HG02870 (cell line): ENCODE data around the gene KIF26A.

Source experiments
- ATAC-seq: cut with Tn5 transposase; IDR thresholded peaks from one replicate; pipeline ENCODE4 v1.9.1; 2021; ENCODE audit warnings: mild to moderate bottlenecking, moderate library complexity; ENCODE audit not compliant: unreplicated experiment

Gene KIF26A

GRCh38 chr14:104190396-104191000 lies 52.1 kb downstream of the KIF26A start:
- no peak for ATAC-seq

GRCh38 chr14:104191409-104191997 lies 53.1 kb downstream of the KIF26A start:
- no peak for ATAC-seq

- ATAC-seq = no peak
Observed at GRCh38 chr14:104192146-104192882, 53.9 kb downstream of the KIF26A start.

- no peak for ATAC-seq
Observed at GRCh38 chr14:104192883-104193245, 54.5 kb downstream of the KIF26A start.

- no peak for ATAC-seq
Observed at GRCh38 chr14:104194016-104194415, 55.6 kb downstream of the KIF26A start.

- no peak for ATAC-seq
Observed at GRCh38 chr14:104194716-104195115, 56.3 kb downstream of the KIF26A start.

GRCh38 chr14:104195361-104195760 lies 57.0 kb downstream of the KIF26A start:
- no peak for ATAC-seq

- no peak for ATAC-seq
Observed at GRCh38 chr14:104195878-104196277, 57.5 kb downstream of the KIF26A start.

GRCh38 chr14:104196461-104197140 lies 58.2 kb downstream of the KIF26A start:
- ATAC-seq = no peak

- ATAC-seq = no peak
Observed at GRCh38 chr14:104197449-104198247, 59.3 kb downstream of the KIF26A start.

GRCh38 chr14:104199266-104199895 lies 61.0 kb downstream of the KIF26A start:
- ATAC-seq = no peak

- no peak for ATAC-seq
Observed at GRCh38 chr14:104200106-104200505, 61.7 kb downstream of the KIF26A start.

GRCh38 chr14:104200591-104200990 lies 62.2 kb downstream of the KIF26A start:
- ATAC-seq = no peak

- no peak for ATAC-seq
Observed at GRCh38 chr14:104201063-104201462, 62.7 kb downstream of the KIF26A start.

GRCh38 chr14:104201496-104201895 lies 63.1 kb downstream of the KIF26A start:
- no peak for ATAC-seq

- no peak for ATAC-seq
Observed at GRCh38 chr14:104202259-104203070, 64.1 kb downstream of the KIF26A start.

- ATAC-seq = no peak
Observed at GRCh38 chr14:104203071-104203425, 64.7 kb downstream of the KIF26A start.

GRCh38 chr14:104204660-104205149 lies 66.3 kb downstream of the KIF26A start:
- ATAC-seq = no peak

GRCh38 chr14:104205781-104206180 lies 67.4 kb downstream of the KIF26A start:
- ATAC-seq = no peak
